Skin of body (tissue), 2 donors: ENCODE measurements around the gene UBE2D1. TPM values are rescaled to one million over a fixed set of nuclear protein-coding genes. Genes with fewer than 3 reads are reported as not detected.

Source experiments
- DNase-seq: peaks from one replicate; lab custom pipeline; 2025; lab: John Stamatoyannopoulos, UW
- total RNA-seq: library from RNA; depleted of rRNA; stranded (reverse); fragments of >200 nt; gene quantifications from one replicate; pipeline ENCODE4 v1.2.3, GENCODE V29; 2014

The UBE2D1 gene
- total RNA-seq, 1 donor from 2014 or later, result 12.3 TPM

DNA sequence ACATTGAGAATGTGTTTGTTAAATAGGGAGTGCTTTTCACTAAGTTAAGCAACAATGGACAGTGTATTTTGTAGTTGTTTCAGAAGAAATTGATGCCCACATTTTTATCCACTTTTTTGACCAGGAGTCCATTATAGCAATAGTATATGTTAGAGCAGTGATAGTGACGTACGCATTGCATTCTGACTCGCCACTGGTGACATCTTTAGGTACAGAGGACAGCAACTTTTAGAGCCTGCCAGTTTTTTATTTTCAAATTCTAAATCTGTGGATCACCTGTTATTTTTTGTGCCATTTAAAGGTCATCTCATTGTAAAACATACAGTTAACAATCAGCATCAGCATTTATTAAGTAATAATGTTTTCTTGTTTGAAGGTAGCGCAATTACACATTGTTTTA is 1.4 kb downstream of the UBE2D1 start:
- no peak for DNase-seq

DNA sequence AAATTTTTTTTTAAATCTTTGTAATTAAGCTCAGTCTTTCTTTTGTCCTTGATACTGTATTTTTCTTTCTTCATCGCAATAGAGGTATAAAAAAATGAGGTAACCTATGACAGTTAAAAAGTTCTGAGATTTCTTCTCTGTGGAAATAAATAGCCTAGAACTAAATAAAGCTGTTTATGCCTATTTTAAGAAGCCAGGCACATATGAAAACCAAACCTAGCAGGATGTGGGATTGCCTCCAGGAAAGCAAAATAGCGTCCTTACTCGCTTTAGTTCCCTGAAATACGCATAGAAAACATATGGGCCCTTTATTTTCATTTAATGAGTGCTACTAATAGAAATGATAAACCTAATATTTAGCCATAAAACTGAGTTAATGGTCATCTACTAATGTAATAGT is 6.6 kb downstream of the UBE2D1 start:
- DNase-seq, result no peak

DNA sequence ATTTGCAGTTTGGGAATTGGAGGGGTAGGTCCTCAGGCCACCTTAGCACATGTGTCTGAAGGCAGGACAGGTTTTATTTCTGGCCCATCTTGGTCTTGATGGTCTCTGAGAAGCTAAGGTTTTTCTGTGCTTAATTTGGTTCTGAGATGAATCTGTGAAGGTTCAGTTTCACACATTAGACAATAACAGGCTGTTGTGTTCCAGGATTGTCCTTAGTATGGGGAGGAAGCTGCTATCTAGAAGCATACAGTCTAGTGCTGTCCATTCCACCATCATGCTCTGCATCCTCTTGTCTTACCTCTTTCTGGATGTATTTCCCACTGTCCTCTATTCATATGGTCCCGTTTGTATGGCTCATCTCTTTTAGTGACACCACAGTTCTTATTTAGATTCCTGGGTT is 7.1 kb downstream of the UBE2D1 start:
- DNase-seq, result no peak

DNA sequence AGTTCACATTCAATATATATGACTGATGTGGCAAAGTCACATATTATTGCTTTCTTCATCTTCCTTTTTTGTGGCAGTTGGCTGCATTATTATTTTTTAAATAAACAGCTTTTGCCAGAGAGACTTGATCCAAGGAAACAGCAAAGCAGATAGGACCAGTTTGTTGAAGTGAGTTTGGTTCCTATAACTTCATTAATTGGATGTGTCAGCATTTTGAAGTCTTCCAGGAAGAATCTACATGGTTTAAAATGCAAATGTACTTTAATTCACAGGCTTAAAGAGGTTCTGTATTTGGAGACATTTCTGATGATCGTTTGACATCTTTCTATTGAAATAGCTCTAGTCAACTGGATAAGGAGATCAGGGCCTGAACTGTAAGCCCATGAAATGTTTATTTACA is 13.2 kb downstream of the UBE2D1 start:
- no peak for DNase-seq

DNA sequence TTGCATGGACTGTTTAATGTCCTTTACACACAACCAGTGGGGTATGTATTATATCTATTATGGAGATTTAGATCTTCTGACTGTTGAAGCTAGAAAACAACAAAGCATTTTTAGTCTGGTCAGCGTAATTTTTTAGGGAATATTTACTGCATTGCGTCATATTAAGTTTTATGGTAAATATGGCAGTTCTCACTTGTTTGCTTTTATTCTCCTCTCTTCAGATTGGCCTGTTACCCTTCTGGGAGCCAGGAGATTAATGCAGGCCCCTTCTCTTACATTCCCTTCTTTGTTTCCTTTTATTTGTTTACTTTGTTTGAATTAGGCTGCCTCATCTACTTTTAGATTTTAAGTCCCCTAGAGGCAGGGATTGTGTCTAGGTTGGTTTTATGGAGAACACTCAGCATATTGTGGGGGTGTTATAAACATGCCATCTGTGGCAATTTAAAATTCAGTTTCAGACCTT is 13.8 kb downstream of the UBE2D1 start:
- DNase-seq, result no peak

DNA sequence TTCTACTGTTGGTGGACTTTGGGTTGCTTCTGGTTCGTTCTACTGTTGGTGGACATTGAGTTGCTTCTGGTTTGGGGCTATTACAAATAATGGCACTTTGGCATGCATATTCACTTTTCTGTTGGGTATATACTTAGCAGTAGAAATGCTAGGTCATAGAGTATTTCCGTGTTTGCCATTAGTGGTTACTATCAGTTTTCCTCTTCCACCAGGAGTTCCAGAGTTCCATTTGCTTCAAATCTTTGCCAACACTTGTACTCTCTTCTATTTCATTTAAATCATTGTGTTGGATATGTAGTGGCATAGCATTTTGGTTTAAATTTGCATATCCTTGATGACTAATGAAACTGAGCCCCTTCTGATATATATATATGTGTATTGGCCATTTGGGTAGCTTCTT is 15.2 kb downstream of the UBE2D1 start:
- DNase-seq, result no peak

DNA sequence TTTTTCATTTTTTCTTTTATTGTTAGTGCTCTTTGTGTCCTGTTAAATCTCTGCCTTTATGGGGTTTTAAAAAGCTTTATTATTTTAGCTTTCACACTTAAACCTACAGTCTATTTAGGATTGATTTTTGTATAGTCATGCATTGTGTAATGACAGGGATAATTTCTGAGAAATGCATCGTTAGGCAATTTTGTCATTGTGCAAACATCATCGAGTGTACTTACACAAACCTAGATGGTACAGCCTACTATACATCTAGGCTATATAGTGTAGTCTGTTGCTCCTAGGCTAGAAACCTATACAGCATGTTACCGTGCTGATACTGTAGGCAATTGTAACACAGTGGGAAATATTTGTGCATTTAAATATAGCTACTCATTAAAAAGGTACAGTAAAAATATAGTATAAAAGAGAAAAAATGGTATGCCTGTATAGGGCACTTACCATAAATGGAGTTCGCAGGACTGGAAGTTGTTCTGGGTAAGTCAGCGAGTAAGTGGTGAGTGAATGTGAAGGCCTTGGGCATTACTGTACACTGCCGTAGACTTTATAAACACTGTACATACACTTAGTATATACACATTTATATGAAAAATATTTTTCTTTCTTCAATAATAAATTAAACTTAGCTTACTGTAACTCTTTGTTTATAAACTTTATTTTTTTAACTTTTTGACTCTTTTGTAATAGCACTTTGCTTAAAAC is 16.0 kb downstream of the UBE2D1 start:
- no peak for DNase-seq

DNA sequence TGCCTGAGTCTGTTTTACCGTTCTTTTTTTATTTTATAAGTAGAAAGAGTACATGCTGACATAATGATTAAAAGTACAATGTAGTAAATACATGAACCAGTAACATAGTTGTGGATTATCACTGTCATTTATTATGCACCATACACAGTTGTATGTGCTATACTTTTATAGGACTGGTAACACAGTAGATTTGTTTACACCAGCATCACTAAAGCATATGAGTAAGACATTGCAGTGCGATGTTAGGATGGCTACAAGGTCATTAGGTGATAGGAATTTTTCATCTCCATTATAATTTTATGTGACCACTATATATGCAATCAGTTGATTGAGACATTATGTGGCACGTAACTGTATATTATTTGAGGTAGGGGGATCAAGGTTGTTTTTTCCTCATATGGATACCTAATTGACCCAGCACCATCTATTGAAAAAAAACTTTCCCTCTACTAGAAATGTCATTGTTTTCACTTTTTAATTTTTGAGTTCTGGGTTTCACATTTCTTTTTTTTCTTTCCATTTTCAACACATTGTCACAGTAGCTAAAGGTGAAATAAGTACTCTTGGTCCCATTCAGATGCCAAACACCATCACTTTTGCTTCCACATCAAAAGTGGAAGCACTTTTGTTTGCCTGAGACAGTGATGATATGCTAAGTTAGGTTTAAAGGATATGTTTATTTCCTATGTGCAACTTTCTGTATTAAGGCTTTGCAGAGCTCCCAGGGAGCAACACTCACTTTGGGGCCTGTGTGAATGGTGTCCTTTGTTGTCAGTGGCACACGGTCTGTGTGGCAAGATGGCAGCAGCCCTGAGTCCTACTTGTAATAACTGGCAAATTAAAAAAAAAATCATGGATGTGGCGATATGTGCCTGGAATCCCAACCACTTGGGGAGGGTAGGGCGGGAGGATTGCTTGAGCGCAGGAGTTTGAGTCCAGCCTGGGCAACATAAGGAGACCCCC is 17.1 kb downstream of the UBE2D1 start:
- no peak for DNase-seq

DNA sequence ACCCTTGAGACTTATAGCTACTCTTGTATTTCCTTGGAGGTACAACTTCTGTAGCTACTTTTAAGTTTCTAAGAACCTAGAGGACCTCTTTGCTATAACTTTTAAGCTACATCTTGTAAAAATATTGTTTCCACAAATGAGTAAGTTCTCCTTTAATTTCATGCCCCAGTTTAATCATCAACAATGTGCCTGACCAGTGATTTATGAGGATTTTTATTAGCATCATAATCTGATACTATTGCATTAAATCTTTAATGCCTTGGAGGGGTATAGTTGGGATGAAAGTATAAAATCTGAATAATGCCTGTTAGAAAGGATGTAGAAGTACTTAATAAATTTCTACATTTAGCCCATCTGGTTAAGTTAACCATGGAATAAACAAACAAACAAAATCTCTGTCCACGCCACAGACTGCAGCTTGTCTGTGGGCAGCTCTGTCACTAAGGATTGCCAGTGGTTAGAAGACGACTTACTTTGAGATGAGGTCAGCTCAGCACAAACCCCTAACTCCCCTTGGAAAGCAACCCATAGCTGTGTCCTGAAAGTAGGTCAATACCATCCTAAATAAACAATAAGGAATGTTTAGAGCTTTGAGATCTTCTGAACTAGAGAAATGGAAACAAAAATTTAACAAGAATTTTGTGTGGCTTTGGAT is 18.3 kb downstream of the UBE2D1 start:
- DNase-seq, result no peak

DNA sequence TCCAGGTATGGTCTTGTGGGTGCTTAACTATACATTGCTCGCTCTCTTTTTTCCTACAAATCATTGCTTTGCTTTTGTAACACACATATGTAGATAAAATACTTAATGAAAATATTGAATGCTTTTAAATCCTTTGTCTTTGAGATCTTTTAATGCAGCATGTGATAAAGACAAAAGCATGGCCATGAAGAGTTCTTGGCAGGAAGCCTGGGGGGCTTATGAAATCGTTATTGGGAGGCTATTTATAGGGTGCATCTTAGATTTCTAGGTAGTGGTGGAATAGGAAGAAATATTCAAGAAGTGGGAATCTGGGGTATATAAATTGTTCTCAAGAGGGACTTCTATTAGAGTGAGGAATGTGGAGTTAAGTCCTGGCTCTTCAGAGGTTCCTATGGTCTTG is 21.9 kb downstream of the UBE2D1 start:
- no peak for DNase-seq

DNA sequence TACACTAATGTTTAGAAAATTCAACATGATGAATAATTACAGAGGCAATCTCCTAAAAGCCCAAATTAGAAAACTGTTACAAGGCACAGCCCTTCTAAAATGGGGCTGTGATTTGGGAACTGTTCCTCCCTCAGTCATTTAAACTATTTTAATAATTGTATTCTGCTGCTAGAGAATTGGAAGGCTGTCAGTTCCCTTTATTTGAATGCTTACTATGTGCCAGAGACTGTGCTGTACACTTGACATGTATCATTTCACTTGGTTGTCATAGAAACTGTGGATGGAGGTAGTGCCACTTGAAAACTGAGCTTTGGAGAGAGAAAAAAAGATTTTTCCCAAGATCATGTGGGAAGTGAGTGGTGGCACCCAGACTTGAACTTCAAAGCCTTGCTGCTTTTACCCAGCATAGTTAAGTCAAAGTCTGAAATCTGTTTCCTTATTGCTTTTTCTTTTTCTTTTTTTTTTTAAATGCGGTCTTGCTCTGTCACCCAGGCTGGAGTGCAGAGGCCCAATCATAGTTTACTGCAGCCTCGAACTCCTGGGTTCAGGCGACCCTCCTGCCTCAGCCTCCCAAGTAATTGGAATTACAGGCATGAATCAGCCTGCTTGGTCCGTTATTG is 23.6 kb downstream of the UBE2D1 start:
- DNase-seq, result no peak

DNA sequence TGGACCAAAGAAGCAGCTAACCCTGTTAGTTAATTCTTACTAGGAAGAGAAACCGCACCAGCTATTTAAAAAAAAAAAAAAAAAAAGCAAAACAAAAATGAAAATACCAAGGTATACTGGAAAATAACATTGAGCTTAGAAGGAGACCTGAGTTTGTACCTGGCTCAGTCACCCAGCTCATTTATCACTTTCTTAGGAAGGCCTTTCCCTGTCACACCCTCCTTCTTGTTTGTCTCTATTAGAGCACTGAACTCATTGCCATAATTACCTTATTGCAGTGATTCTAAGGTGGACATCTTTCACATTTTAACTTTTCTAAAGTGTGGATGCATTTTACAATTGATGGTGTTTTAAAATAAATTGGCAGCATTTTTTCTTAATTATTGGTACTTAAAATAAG is 24.1 kb downstream of the UBE2D1 start:
- DNase-seq, result no peak

DNA sequence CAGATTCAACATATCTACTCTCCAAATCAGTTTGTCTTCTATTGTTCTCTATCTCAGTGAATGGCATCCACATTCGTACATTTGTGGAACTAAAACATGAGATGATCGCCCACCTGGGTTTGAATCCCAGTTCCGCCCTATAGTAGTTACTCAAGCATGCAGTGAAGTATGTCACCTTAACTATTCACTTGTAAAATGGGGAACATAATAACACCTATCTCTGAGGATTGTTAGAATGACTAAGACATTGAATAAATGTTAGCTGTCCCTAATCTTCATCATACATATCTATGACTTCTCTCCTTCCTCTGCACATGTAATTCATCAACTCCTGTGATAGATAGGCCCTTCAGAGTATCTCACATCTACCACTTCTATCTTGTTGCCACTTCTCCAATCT is 24.7 kb downstream of the UBE2D1 start:
- DNase-seq, result no peak

DNA sequence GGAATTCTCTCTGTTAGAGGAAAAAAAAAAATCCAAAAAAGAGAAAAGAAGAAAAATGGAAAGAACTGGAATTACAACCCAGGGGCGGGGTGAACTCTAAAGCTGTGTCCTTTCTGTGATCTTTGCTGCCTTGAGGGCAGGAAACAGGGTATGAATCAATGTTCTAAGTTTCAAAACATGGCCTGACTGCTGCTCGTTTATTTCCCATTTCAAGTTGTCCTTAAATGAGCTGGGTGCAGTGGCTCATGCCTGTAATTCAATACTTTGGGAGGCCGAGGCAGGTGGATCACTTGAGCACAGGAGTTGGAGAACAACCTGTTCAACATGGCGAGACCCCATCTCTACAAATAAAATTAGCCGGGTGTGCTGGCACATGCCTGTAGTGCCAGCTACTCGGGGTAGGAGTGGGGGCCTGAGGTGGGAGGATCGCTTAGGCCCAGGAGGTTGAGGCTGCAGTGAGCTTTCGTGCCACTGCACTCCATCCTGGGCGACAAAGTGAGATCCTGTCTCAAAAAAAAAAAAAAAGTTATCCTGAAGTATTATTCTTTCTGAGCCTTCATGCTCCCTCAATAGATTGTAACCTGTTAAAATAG is 25.7 kb downstream of the UBE2D1 start:
- no peak for DNase-seq

DNA sequence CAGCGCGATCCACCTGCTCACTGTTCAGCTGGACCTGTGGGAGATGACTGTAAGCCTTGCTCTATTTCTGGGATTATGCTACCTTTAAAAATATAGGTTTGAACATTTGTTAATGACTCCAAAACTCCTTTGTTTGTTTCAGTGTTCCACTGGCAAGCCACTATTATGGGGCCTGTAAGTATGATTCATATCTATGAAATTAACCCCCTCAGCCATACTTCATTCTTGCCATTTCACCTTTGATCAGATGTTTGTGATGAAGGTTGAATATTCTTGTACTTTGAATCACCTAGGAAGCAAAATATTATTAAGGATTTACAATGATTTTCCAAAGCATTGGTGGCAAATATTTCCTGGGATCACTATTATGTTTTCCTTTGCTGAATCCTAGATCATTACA is 26.5 kb downstream of the UBE2D1 start:
- no peak for DNase-seq

DNA sequence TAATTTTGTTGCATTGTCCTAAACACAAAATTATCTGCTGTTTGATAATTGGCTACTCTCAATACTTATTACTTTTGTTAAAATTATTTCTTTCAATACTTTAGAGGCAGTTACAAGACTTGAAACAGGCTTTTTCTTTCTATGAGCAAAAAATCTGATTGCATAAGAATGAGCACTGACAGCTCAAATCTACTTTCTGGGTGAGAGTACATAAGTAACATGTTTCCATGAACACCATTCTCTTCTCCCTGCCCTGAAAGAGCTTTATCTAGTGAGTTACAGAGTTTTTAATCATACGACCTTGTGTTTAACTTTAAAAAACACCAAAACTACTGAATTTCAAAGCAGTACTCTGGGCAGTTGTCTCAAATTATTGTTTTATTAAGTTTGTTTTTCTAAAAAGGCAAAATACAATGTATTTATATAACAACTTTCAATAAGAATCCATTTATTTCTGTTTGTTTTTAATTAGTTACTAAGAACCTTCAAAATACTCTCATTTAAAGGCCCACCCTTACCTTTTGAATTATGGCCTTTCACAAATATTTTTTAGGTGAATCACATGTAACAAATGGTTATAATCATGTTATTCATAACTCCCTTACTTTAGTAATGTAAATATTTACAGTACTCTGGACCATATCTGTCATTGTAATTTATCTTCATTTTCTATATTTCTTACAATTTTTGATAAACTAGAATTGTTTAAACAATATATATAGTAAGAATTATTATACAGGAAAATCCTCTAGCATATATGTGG is 27.4 kb downstream of the UBE2D1 start:
- no peak for DNase-seq

DNA sequence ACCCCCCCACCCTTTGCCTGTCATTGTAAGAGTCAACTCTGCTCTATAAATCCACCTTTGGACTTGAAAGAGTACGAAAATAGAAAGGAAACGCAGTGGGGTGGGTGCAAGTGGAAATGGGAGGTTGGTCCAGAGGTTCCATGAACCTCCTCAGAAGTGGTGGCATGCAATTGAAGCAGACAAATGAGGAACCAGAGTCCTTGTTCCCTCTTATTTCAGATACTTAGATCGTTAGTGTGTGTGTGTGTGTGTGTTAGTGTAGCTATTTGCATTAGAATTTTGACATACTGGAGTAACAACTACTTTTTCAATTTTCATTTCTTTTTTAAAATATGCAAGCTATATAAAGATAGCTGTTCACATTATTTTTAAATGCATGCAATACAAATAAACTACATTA is 32.3 kb downstream of the UBE2D1 start:
- no peak for DNase-seq

DNA sequence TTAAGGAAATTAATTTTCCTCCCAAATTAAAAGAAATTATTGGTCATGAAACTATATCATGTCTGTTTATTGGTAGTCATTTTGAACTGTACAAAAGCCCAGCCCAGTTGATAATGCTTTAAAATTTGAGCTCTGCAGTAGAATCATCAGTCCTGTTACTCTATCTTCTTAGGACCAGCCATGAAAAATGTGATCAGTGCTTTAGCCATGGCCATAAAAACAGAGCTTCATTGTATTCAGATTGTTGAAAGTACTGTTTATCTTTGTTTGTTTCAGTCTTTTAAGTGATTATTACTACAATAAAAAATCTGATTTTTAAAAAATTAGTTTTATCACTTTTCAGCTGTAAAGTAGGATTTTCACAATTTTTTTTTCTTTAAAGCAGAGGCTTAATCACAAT is 36.7 kb downstream of the UBE2D1 start:
- DNase-seq, result no peak

DNA sequence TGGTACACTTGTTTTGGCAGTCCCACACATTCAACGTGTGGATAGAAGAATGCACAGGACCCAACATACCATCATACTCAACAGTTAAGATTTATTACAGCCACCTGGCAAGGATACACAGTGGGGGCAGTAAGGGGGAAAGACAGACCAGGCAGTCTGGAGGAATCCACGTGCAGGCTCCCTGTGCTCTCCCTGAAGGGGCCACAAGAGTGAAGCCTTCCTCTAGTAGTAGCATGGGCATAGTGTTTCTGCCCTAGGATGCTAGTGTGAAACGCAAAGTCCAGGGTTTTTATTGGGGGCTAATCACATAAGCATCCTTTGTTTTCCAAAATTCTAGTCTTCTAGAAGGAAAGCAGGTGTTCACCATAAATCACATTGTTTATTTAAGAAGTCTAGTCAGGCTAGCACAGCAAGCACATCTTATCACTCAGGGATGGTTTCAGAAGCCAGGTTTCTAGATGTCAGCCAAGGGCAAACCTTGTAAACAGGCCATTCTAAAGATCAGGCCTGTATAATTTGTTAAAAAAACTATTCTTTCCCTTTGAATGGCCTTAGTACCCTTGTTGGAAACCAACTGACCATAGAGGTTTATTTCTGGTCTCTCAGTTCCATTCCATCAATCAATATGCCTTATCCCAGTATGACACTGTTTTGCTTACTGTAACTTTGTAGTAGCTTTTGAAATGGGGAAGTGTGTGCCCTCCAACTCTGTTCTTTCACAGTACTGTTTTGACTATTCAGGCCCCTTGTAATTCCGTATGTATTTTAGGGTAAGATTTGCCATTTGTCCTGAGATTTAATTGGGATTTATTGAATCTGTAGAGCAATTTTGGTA is 38.0 kb downstream of the UBE2D1 start:
- no peak for DNase-seq

DNA sequence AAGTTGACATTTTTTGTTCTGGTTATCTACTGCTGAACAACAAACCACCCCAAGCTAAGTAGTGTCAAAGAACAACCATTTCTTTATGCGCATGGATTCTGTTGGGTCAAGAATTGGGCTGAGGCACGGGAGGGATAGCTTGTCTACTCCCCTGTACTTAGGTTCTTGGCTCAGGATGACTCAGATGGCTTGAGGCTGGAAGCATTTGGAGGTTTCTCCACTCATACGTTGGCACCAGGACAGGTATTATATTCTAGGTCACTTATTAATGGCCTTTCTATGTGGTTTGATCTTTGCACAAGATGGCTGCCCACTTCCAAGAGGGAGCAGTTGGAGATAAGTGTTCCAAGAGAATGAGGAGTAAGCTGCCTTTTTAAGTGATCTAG is 38.6 kb downstream of the UBE2D1 start:
- no peak for DNase-seq
